Glomerular endothelial cell (primary cell): ENCODE results near the gene GP1BA. TPM values are rescaled to one million over a fixed set of nuclear protein-coding genes. Genes with fewer than 3 reads are reported as not detected.
"Not testable (repeated sequence)": the region's sequence is repeated elsewhere in the genome, so short reads cannot be mapped to it uniquely, and the experiment has no call there.

Source experiments
- DNase-seq: peaks from one replicate; pipeline ENCODE4 v3.0.0-alpha.2; 2011; ENCODE audit warnings: low read depth, low spot score; ENCODE audit errors: extremely low read depth
- total RNA-seq: library from RNA; depleted of rRNA; stranded (reverse); fragments of >200 nt; gene quantifications from 2 replicates; pipeline ENCODE4 v1.2.3, GENCODE V29; 2015

Gene GP1BA
- total RNA-seq, 1 donor from 2014 or later: not detected

DNA sequence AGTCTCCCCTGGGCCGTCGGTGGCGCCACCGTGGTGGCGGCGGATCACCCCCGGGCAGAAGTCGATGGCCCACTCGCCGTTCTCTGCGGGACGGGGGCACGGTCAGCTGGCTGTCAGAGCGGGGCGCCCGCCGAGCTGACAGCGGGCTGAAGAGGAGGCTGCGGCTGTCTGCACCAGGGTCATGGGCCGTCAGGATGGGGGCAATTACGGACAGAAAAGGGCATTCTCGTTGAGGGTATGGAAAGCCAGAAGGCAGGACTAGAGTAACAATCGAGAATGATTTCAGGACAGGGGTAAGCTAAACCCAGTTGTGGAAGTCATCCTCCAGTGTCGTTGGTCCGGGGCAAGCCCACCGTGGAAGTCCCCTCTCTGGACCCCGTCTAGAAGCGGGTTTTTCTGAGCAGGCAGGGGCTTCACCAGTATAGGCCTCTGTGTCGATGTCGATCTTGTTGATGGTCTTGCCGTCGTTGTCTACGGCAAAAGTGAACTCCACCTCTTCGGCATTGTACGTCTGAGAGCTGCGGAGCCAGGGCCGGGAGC lies 30.9 kb upstream of the GP1BA start:
- DNase-seq: no peak

DNA sequence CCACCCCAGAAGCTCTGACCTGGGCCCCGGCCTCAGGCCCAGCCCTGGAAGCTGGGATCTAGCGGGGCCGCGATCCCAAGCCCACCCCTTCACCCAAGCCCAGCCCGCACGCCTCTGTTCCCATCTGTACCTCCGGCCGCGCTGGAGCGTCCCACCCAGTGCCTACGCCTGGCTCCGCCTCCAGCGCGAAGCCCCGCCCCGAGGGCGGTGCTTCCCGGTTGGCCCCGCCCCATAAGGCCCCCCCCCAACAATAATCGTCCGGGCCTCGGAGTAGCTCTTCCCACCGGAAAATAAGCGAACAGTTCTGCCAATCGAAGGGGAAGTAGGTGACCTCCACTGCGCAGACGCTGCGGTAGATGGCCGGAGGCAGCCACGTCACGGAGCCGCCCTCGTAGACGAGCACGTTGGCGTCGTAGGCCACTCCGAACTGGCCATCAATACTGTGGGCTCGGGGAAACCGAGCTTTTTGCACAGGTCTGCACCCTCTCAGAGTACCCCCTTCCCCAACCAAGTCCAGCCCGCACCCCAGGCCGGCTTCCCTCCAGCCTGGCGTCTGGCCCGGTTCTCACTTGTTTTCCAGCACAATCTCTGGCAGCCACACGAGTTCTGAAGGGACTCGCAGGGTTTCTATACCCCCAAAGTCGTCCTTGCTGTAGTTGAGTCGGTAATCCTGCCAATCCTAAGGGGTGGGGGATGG lies 30.3 kb upstream of the GP1BA start:
- no peak for DNase-seq

DNA sequence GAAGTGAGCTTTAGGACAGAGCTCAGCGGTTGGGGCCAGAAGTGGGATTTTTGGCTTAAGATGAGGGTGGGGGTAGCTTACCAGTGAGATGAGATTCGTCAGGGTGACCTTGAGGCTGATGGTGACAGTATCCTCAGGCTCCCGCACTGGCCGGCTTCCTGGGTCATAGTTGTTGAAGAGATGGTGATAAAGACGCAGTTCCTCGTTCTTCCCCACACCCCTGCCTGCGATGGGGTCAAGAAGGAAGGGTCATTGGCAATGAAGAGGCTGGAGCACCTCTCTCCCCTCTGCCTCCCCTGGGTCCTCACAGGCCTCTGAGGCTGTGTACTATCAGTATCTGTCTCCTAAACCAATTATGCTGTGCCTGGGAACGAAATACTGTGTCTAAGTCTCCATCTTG lies 29.5 kb upstream of the GP1BA start:
- no peak for DNase-seq

DNA sequence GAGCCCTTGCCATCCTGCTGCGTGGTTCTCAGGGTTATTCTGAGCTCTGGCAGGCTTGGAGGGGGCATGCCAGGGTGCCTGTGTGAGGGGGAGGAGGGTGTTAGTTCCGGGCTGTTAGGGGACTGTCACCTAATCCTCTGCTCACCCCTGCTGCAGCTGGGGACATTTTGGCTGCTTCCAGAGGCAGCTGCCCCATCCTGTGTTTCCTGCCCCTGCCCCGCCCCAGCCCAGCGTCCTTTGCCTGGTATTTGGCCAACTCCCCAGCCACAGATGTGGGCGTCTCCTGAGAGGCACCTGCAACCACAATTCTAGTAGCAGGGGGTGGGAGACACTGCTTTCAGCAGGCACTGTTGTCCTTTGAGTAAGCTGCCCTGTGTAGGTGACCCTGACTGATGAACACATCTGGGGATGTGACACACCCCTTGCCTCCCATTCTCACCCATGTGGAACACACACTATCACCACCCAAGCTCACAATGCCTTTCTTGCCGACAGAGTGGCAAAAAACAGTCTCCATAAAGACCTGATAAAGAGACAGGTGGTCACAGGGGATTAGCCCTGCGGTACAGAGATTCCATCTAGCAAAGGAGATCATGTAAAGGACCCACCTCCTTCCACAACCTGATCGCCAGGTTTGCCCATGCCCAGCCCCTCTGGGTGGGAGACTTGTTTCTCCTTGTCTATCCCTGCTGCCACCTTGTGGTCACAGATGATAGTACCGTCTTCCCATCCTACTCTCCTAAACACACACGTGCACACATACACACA lies 28.8 kb upstream of the GP1BA start, which contains the start of gene CHRNE:
TSS of gene CHRNE (minus strand) at position 48 of the 768 bp plus-strand sequence. CDS start at position 13, 35 bp downstream.
- DNase-seq: no peak

DNA sequence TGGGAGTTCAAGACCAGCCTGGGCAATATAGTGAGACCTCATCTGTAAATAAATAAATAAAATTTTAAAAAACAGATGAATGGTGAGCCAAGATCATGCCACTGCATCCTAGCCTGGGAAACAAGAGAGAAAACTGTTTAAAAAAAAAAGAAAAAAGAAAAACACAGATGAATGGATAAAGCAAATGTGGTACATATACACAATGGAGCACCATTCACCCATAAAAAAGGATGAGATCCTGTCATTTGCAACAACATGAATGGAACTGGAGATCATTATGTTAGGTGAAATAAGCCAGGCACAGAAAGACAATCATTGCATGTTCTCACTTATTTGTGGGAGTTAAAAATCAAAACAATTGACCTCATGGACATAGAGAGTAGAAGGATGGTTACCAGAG lies 25.4 kb upstream of the GP1BA start:
- not testable (repeated sequence) for DNase-seq

DNA sequence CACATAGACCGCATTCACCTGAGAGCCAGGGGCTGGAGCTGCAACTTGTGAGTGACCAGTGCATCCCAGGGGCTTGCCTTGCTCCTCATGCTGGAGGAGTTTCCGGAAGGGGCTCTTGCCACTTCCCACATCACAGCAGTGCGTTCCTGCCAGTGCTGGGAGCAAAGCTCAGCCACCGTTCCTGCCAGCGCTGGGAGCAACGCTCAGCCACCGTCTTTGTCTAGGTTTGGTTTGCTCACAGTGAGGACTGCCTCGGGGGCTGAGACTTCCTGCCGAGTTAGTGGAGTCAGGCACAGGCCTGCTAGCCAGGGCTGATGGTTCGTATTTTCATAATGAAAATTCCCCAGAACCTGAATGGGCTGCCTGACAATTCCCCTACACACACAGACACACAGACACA lies 23.8 kb upstream of the GP1BA start:
- no peak for DNase-seq

DNA sequence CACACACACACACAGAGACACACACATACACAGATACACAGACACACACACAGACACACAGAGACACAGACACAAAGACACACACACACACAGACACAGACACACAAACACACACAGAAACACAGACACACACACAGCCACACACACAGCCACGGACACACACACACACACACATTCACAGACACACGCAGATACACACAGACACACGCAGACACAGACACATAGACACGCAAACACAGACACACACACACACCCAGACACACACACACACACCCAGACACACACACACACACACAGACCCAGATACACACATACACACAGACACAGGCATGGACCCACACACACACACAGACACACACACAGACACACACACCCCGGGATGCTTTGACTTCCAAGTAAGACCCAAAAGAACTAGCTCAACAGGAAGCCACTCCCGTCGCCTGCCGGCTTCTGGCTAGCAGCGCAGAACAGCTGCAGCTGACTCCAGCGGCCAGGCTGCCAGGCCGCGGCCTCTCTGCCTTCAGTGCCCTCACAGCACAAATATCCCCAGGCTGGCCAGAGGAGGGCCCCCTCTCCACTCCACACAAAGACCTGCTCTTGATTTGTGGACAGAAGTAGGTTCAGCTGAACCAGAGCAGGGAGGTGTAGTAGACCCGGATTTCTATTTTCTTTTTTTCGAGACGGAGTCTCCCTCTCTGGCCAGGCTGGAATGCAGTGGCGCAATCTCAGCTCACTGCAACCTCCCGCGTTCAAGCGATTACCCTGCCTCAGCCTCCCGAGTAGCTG lies 23.2 kb upstream of the GP1BA start:
- no peak for DNase-seq

DNA sequence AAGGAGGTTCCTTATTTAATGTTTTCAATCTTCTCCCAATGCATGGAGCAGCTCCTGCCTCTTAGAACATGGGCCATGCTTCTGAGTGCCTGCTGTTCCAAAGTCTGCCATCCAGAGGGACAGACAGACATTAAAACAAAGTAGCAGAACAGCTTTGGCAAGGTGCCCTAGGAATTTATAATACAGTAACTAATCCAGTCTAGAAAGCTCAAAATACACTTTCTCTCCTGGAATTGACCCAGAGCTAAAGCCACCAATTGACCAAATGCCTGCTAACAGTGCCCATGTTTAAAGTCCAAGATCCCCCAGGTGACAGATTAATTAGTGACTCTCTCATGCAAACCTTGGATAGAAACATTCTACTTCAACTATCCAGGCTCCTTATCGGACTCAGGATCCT lies 18.1 kb upstream of the GP1BA start:
- no peak for DNase-seq

DNA sequence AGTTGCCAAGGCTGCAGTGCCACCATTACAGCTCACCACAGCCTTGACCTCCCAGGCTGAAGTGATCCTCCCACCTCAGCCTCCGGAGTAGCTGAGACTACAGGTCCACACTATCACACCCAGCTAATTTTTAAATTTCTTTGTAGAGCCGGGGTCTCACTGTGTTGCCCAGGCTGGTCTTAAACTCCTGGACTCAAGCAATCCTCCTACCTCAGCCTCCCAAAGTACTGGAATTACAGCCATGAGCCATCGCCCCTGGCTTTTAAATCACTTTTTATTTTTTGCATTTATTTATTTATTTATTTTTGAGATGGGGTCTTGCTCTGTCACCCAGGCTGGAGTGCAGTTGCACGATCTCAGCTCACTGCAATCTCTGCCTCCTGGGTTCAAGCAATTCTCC lies 17.5 kb upstream of the GP1BA start:
- DNase-seq: not testable (repeated sequence)

DNA sequence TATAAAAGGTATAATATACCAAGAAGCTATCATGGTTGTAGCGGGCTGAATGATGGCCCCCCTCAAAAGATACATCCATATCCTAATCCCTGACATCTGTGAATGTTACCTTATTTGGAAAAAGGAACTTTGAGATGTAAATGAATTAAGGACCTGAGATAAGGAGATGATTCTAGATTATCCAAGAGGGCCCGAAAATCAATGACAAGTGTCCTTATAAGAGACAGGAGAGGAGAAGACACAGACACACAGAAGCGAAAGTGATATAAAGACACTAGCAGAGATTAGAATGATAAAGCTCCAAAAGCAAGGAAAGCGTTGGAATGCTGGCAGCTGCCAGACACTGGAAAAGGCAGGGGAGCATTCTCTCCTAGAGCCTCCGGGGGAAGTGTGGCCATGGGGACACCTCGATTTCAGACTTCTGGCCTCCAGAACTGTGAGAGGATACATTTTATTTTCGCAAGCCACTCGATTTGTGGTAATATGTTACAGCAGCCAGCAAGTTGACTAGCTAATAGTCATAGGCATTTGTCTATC lies 12.5 kb upstream of the GP1BA start:
- DNase-seq: no peak

DNA sequence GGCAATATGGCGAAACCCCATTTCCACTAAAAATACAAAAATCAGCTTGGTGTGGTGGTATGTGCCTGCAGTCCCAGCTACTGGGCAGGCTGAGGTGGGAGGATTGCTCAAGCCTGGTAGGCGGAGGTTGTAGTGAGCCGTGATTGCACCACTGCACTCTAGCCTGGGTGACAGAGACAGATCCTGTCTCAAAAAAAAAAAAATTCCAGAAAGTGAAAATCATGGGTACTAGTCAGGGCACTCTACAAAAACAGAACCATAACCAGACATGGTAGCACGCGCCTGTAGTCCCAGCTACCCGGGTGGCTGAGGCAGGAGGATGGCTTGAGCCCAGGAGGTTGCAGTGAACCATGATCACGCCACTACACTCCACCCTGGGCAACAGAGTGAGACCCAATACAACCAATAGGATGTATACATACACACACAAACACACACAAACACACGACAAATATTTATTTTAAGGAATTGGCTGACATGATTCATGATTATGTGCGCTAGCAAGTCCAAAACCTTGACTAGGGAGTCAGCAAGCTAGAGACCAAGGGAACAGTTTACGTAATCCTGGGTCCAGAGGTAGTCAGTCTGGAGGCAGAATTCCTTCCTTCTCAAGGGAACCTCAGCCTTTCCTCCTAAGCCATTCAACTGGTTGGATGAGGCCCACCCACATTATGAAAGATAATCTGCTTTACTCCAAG lies 11.6 kb upstream of the GP1BA start:
- DNase-seq: no peak

DNA sequence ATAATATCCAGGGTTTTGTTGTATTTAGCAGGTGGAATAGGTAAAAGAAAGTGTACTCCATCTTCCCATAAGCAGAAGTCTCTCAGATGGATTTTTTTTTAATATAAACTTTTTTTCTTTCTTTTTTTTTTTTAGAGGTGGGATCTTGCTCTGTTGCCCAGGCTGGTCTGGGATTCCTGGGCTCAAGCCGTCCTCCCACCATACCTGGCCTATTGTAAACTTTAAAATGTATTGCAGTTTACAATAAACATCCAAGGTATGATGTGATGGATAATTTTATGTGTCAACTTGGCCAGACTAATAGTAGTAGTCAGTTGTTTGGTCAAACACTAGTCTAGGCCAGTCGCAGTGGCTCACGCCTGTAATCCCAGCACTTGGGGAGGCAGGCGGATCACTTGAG lies 10.8 kb upstream of the GP1BA start:
- DNase-seq: no peak

DNA sequence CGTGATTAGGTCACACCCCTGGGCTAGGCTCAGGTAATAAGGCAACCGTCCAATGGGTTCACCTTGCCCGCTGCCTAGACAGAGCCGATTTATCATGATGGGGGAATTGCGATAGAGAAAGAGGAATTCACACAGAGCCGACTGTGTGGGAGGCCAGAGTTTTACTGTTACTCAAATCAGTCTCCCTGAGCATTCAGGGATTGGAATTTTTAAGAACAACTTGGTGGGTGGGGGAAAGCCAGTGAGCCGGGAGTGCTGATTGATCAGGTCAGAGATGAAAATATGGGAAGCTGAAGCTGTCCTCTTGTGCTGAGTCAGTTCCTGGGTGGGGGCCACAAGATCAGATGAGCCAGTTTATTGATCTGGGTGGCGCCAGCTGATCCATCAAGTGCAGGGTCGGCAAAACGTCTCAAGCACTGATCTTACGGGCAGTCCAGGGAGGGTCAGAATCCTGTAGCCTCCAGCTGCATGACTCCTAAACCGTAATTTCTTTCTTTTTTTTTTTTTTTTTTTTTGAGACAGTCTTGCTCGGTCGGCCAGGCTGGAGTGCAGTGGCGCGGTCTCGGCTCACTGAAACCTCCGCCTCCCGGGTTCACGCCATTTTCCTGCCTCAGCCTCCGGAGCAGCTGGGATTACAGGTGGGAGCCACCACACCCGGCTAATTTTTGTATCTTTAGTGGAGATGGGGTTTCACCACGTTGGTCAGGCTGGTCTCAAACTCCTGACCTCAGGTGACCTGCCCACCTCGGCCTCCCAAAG lies 5.3 kb upstream of the GP1BA start:
- not testable (repeated sequence) for DNase-seq

DNA sequence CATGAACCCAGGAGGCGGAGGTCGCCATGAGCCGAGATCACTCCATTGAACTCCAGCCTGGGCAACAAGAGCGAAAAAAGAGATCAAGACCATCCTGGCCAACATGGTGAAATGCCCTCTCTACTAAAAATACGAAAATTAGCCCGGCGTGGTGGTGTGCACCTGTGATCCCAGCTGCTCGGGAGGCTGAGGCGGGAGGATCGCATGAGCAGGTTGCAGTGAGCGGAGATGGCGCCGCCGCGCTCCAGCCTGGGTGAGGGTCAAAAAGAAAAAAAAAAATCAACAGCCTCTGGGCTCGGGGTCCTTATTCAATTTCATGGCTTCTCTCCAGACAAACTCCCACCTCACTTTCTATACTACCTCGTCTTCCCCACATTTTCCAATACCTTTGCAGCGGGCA lies 3.2 kb upstream of the GP1BA start:
- no peak for DNase-seq

DNA sequence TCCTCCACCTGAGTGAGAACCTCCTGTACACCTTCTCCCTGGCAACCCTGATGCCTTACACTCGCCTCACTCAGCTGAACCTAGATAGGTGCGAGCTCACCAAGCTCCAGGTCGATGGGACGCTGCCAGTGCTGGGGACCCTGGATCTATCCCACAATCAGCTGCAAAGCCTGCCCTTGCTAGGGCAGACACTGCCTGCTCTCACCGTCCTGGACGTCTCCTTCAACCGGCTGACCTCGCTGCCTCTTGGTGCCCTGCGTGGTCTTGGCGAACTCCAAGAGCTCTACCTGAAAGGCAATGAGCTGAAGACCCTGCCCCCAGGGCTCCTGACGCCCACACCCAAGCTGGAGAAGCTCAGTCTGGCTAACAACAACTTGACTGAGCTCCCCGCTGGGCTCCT lies 679 bp downstream of the GP1BA start:
- no peak for DNase-seq

DNA sequence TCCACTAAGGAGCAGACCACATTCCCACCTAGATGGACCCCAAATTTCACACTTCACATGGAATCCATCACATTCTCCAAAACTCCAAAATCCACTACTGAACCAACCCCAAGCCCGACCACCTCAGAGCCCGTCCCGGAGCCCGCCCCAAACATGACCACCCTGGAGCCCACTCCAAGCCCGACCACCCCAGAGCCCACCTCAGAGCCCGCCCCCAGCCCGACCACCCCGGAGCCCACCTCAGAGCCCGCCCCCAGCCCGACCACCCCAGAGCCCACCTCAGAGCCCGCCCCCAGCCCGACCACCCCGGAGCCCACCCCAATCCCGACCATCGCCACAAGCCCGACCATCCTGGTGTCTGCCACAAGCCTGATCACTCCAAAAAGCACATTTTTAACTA lies 1.6 kb downstream of the GP1BA start:
- DNase-seq: no peak

DNA sequence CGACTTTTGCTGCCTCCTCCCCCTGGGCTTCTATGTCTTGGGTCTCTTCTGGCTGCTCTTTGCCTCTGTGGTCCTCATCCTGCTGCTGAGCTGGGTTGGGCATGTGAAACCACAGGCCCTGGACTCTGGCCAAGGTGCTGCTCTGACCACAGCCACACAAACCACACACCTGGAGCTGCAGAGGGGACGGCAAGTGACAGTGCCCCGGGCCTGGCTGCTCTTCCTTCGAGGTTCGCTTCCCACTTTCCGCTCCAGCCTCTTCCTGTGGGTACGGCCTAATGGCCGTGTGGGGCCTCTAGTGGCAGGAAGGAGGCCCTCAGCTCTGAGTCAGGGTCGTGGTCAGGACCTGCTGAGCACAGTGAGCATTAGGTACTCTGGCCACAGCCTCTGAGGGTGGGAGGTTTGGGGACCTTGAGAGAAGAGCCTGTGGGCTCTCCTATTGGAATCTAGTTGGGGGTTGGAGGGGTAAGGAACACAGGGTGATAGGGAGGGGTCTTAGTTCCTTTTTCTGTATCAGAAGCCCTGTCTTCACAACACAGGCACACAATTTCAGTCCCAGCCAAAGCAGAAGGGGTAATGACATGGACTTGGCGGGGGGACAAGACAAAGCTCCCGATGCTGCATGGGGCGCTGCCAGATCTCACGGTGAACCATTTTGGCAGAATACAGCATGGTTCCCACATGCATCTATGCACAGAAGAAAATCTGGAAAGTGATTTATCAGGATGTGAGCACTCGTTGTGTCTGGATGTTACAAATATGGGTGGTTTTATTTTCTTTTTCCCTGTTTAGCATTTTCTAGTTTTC lies 2.3 kb downstream of the GP1BA start:
- DNase-seq: no peak

DNA sequence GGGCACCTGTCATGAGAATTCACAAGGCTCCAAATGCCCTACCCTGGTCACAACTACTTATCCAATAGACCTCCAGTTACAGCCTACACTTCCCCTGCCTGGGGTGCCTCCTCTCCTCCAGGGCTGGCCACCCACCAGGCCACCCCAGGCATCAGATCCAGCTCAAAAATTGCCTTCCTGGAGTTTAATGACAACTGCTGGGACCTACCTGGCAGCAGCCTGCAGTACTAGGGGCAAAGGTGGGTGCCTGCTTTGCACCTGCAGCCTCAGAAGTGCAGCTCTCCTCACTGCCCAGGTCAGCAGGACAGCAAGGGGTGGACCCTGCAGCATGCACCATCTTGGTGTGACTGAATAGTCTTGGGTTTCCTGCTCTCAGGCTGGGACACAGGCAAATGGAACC lies 3.6 kb downstream of the GP1BA start:
- DNase-seq: no peak

DNA sequence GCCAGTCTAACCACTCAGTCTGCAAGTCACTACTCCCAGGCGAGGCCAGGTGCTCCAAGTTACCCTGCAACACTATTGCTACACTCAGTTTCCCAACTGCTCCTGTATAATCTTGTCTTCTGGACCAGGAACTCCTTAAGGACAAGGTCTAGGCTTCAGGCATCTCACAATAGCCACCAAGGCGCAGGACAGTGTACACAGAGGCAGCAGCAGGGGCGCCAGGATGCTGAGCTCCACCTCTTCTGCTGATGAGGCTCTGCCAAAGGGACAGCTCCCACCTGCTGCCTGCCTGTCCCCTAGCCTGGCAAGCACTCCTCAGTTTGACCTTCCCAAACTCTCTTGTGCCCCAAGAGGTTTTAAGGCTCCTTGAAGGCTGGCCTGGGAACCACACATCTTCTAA lies 4.4 kb downstream of the GP1BA start:
- DNase-seq: no peak
